ENCODE results near the gene PCSK7.
A peak's percentile ranks its signal among the peaks of the same experiment; 100 is the strongest.

The PCSK7 gene

DNA sequence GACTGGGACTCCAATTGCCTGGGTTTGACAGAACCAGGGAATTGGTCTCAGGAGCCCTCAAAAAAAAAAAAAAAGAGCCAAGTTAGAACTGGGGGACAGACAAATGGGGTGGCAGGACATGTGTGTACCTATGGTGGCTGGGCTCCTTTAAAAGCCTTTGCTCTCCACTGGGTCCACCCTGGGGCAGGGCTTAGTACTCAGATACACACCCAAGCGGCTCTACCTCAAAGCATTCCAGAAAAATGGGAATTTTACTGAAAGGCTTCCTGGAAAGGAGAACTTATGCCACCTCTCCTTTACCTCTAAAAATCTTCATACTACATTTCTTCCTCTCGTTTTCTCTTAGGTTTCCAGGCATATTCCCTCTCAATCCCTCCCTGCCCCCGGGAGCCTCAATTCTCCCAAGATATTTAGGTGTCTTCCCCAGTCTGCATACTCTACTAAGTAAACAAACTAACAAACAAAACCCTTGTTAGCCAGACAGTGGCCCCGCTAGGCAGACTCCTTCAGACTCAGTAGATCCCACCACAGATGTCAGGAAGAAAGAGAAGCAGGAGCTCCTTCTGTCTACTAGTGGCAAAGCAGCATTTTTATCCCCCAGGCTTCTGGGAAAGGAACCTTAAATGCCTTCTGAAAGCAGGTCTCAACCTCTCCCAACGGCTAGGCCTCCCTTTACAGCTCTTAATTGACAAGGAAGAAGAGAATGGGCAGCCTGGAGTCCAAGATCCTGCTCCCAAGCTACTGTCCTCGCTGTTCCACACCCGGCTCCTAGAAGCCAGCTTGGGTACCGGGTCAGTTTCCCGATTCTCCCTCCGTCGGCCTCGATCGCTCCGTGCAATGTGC lies 653 bp downstream of the PCSK7 start:
- DNase-seq (ENCODE audit: low spot score): peak; percentile 16

DNA sequence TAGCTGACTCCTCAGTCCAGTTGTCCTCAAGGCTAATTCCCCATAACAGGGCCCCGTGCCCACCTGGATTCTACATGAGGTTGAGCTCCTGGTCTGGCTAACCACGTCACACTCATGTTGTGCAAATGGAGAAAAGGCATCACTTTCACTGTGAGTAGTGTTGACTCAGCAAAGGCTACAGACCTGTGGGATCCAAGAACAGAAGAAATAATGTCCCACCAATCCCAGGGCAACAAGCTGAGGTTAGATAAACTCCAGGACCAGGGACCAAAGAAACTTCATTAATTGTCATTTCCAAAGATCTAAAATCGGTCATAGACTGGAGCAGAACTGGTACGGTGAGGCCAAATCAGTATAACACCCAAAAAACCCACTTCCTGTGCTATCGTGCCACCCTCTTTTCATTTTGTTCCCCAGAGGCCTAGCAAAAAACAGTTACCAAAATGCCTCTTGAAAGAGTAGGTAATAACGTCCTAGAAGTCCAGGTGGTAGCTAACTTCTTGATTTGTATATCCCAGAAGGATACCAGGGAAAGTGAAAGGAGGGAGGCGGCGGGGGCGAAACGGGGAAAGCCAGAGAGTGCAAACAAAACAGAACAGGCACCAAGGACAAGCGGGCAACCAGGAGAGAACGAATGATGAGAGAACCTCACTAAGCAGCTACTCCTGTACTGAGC lies 1.4 kb downstream of the PCSK7 start:
- DNase-seq (ENCODE audit: low spot score): no peak

DNA sequence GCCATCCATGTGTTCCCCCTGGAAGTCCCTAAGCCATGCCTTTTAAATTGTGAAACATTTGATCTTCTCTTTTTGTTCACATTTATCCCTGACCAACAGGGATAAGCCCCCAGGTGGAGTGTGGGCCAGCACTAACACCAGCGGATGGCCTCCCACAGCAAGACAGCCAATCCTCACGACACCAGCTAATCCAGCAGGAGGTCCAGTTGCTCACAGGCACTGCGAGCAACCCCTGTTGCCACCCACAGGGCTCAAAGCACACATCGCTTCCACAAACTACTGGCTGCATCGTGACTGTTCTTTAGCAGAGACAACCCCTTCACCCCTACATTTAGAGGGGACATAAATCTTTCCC lies 2.0 kb downstream of the PCSK7 start:
- DNase-seq (ENCODE audit: low spot score): no peak

DNA sequence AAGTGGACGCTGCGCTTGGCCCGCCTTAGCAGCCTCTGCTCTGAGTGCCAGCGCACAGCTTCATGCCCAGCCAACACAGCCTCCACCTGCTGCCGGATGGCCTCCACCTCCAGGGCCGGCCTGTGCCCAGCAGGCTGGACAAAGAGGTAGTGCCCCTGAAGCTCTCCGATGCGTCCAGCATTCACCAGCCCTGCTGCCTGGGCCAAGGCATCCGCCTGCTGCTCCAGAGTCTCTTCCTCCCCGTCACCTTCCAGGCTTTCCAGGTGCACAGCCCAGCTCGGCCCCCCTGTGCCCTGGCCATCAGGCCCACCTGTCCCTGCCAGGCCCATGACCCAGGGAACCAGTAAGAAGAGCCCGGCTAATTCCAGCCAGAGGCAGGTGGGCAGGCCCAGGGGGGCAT lies 2.5 kb downstream of the PCSK7 start:
- DNase-seq (ENCODE audit: low spot score): no peak

DNA sequence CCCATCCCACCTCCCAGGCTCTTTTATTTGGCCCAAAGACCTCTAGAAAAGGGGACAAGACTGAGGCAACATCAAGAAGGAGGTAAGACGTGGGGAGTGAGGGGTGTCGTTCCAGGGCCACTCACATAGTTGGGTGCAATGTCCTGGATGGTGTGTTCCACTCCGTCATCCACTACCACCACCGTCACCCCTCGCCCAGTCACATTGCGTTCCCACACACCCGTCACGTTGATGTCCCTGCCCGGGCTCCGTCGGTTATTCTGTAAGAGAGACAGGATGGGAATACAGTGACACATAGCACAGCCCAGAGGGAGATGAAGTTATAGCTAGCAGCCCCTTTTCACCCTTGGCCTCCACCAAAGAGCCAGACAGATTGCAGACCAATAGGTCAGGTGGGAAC lies 3.8 kb downstream of the PCSK7 start:
- no peak for DNase-seq (ENCODE audit: low spot score)

DNA sequence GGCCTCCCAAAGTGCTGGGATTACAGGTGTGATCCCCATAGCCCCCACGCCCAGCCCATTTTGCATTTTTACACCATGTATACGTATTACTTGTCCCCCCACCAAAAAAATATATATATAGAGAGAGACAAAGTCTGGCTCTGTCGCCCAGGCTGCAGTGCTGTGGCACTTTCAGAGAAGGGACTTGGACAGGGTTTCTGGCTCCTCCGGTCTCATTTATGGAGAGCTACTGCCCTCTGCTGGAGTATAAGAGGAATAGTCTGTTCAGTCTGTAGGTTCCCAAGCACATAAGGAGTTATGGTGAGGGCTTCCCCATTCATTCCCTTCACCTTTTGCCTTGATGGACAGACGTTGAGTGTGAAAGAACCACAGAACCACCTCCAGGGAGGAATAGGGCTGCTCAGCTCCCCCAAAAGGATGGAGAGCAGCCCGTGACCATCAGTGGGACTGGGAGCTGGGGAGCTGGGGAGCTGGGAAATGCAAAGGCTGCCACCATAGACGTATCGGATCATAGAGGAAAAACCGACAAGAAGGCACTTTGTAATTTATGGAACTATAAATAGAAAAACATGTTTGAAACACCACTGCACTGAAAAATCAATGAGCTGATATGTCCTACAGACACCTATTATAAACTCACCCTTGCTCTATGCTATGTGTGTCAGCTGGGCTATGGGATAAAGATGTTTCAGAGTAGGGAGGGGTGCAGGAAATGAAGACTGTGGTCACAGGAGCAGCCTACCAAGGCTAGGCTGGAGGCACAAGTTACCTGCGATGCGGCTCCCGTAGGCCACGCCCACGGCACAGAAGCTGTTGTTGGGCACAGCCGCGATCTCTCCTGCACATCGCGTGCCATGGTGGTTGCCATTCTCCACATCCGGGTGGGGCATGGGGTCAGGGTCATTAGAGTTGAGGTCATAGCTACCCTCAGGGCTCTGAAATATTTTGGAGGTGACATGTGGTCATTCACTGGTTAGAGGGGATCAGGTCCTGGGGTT lies 5.2 kb downstream of the PCSK7 start:
- peak; percentile 79 for DNase-seq (ENCODE audit: low spot score)

DNA sequence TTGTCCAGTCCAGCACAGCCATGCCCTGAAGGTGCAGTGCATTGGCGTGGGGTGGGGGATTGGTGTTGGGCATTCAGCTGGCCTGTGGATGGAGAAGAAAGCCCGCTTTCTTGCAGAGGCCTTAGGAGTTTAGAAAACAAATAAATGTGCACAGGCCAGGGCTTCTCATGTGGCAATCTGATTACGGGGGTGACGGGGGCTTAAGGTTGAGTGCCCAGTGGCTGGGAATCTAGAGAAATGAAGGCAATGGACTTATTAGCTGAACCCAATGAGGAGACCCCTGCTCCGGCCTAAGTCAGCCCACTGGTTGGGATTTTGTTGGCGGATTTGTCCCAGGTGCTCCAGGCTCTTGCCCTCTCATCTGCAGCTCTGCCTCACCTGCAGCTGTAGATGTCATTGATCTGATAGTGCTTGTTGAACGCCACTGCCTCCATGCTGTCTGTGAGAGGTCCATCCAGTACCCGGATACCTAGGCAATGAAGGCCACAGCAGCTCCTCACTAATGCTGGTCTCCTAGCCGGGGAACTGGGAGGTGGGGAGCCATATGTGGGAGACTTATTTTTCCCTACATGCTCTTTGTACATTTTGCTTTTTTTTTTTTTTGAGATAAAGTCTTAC lies 6.2 kb downstream of the PCSK7 start:
- DNase-seq (ENCODE audit: low spot score): no peak

DNA sequence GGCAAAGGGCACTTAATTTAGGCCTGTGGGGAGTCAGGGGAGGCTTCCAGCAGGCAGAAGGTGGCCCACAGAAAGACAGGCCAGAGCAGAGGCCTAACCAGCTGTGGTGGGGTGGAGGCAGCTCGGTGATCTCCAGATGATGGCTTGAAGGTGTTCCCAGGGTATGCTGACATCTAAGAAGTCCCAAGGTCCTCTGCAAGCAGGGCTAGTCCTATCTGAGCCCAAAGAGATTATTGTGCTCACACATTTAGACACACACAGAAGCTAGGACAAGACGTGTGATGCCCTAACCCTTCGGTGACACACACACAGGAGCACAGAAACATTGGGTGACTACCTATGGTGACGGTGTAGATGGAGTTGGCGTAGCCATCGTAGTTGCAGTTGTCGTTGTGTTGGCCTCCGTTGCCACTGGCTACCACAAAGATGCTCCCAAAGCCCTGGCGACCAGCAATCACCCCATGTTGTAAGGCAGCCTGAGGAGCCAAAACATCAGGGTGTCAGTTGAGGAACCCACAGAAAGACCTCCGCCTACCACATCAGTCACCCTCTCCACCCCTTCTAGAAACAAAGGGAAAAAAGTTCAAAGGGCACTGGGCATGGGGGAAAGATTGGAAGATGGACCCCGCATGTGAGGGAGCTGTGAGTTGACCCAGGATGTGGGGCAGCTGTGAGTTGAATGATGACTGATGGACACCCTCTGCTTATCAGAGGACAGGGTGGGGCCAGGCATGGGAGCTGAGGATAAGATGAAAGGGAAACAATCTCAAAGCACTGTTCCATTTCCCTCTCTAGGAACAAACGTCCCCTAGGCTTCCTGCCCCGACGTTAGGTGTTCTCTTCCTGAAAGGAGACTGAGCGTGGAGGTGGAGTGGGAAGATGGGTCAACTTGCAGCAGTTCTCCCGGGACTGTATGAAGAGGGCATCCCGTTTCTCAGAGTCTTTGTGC lies 7.9 kb downstream of the PCSK7 start:
- no peak for DNase-seq (ENCODE audit: low spot score)

DNA sequence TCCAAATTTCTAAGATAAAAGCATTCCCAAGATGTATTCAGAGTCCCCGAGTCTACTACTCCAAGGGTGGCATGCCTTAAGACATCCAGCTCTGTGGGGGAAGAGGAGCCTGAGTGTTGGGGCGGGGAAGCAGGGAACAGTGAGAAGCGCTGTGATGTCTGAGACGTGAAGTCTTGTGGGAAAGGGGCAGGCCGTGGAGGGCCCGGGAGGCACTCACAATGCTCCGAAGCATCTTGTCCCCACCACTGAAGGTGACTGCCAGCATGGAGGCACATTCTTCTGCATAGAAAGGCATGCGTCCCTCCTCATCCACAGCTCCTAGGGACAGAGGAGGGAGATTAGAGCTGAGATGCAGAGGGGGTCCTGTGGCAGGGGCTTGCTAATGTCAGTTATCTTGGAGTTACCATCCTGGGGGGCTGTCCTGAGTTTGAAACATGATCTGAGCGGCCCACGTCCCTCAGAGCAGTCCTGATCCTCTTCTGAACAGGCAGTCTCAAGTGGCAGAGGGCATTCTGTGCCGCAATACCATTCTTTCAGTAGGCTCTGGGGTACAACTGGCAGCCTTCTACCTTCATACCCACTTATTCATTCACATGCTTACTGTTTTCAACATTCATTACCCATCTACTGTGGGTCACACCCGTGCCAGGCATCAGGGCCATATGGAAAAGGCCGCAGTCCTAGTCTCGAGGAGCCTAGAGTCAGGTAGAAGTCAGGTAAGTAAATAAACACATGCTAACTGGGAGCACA lies 8.7 kb downstream of the PCSK7 start:
- no peak for DNase-seq (ENCODE audit: low spot score)

DNA sequence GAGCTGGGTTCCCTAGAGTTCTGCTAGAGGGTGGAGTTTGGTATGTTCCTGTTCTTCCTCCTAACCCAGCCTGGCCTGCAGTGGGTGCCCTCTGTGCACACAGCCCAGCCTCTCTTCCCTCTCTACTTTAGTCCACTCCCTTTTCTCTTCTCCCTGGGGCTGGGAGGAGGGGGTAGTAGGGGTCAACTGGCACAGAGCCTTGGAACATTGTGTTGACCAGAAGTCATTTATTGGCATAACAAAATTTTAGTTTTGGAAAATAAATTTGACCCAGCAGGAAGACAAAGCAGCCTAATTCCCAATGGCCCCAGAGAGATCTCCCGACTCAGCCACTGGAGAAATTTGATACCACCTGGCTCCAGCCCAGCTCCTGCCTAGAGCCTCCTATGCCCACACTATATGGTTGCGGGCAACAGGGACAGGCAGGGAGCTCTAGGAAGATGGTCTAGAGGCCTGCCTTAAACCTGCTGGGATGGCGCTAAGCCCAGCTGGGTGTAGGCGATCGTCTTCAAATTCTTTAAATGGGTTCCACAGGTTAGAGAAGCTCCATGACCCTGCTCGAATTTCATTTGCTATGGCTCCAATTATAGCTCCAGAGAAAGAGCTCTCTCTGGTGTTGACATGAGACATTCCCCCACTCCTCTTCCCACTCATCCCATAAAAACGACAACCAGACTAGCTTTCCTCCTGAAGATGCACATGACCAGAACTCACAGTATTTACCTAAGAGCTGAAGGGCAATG lies 9.9 kb downstream of the PCSK7 start:
- DNase-seq (ENCODE audit: low spot score): no peak

DNA sequence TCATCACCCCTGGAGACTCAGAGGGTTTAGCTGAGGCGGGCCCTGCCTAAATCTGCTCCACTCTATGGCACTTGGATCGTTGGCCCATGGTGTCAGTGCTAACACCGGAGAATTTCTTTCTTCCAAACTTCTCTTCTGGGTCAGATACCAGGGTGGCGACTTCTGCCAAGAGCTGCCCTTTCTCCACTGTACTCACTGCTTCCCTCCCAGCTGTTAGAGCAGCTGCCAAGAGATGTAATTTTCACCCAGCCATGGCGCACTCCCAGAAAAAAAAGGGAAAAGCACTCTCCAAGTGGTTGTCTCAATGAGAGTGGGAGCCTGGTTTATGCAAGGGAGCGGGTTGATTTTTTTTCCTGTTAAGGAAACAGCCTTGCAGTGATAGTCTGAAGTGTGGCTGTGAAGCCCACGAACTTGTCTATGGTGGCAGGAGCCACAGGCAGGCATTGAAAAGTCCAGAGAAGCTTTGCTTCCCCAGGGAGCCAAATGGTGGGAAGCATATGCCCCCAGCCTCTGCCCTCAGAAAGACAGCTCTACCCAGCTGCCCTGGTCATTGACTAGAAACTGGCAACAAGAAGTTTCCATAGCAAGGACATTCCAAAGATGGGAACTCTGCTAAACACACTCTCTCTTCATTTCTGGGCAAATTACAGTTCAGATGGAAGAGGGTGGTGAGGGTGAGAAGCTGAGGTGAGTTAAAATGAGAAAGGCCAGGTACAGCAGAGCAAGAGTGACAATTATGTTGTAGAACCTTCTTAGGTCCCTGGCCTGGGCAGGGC lies 10.7 kb downstream of the PCSK7 start:
- no peak for DNase-seq (ENCODE audit: low spot score)

DNA sequence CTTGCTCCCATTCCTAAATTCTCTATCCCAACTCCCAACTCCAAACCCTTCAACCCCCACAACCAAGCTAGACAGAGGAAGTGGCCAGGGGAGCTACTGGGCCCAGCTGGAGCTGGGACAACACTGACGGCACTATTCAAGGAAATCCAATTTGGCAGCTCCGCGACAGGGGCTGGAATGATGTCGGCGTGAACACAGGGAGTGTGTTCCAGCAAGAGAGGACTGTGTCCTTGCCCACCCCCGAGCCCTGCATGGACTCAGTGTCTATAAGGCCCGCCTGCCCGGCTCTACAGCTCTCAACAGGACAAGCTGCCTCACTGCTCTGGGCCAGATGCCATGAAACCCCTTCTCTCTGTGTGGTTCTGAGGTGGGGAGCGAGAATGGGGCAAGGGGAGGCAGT lies 11.3 kb downstream of the PCSK7 start:
- DNase-seq (ENCODE audit: low spot score): no peak

DNA sequence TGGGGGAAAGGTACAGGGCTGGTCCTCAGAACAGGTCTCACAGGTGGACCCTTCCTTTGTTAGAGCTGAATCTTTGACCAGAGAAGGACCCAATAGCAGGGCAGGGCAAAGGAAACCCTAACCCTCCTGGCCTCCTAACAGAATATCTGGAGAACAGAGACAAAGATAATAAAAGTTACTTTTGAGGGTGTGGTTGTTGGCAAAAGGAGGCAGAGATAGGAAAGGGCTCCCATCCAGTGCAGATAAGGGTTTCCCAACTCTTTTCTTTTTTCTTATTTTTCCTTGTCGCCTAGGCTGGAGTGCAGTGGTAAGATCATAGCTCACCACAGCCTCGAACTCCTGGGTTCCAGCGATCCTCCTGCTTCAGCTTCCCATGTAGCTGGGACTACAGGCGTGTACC lies 11.9 kb downstream of the PCSK7 start:
- no peak for DNase-seq (ENCODE audit: low spot score)

DNA sequence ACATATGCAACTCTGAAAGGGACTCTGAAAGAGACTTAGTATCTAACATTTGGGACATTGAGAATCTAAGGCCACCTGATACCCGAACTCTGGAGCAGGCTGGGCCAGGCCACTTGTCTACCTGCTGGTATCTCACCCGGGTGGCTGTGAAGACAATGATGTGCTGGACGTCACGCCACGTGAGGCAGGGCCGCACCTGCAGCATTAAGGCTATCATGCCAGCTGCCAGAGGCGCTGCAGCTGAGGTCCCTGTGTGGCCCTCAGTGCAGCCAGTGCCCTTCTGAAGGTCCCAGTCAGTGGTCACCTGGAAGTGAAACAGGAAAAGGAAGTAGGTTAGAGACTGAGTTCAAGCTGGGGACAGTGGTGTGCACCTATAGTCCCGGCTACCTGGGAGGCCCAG lies 12.4 kb downstream of the PCSK7 start:
- DNase-seq (ENCODE audit: low spot score): no peak

DNA sequence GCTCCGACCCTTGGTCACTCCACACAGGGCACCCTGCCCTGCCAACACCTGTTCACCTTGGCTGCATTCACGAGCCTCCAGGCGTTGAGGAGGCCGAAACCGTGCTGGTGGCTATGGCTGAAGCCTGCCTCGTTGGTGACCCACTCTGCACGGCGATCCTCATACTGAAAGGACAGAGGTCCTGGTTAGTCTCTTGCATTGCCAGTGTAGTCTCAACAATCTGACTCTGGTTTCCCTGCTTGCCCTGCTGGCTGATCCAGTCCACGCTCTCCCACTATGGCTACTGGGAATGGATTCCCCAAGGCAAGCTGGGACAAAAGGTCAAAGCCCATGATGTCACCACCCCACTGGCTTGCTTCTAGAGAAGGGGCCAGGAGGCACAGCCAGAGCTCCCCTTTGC lies 12.9 kb downstream of the PCSK7 start:
- DNase-seq (ENCODE audit: low spot score): no peak

DNA sequence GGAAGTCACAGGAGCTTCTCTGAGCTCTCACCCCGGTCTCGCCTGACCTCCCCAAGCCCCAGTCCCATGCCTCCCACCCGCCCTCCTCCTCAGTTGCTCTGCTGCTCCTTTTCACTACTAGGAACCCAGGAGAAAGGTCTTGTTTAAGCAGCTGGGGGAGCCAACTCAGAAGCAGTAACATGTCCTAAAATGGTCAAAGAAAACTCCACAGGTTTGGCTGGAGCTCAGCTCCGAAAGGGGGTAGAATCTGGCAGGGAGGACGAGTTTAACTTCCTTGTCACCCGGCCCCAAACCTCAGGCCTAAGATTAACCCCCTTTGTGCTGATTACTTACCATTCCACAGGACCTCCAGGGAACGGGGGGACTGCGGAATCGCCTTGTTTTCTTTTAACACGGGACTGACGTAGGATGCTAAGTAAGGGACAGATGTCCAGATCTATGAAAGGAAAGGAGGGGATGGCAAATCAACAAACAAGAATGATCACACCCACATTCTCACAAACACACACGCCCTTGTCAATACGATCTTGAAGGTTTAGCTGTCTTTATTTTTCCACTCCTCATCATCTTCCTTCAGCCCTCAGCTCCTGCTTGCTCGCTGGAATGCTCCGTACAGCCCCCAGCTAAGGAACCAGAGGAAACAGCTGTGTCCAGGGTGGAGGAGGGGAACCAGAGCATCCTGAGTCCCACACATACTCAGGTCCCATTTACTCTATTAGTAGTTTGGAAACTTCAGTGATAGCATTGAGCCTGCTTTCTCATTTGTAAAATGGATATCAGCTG lies 13.5 kb downstream of the PCSK7 start:
- no peak for DNase-seq (ENCODE audit: low spot score)

DNA sequence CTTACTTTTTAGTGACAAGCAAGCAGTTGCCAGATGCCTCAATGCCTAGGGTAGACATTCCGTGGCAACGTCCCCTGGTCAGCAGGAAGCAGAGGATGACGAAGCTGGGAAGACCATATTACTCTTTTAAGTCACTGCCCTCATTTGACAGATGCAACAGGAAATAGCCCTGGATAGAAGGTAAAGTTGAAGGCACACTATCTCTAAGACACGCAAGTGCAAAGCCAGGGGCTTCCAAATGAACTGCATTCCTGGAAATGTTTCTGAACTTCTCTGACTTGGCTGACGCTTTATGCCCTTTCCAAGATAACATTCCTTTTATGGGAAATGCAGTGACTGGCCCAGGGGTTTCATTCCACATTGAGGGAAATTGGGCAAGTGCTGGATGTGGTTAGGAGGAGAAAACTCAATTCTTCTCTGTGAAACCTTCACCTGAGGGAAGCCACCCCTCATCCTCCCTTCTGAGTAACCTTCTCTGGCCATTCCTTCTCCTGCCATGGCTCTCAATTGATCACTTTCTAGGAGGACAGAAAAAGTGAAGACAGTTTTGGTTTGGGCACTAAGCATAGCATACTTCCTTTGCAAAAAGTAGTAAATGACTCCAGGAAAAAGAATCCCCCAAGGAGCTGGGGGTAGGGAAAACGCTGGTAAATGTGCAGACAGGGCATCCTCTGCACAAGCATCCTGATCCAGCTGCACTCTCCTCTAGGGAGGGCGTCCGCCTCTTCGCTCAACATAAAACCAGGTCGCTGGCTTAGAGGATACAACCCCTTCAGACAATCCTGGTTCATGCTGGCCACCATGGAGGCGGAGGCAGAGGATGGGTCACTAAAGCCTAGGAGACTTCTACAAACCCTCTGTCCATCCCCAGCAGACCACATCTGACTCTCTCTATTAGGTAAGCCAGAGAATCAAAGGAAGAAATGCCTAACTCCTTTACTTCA lies 14.5 kb downstream of the PCSK7 start:
- DNase-seq (ENCODE audit: low spot score): no peak

Data from LoVo (cell line).